Measurements from ENCODE around the gene SLC29A1.

SLC29A1 gene

GRCh38 chr6:44198684-44199083, 24.7 kb upstream of the SLC29A1 start:
- Histone ChIP-seq H3K4me3 (ENCODE audit: insufficient read length, low read depth) (no peak overlapping the region), H3K4me1 (ENCODE audit: insufficient read depth, insufficient read length) (peaks cover 17% of the 10 kb centered on the region), H3K9me3 (ENCODE audit: insufficient read depth, low read length) (no peaks in the 10 kb centered on the region), H3K36me3 (ENCODE audit: insufficient read depth, insufficient read length, low read length) (no peaks in the 10 kb centered on the region), H3K27me3 (ENCODE audit: insufficient read depth, insufficient read length) (no peaks in the 10 kb centered on the region), H3K9ac (ENCODE audit: insufficient read length, low read depth) (no peak overlapping the region)
- DNase-seq (ENCODE audit: low read depth, low spot score): no peak
- TF ChIP-seq YY1 (IDR thresholded peaks at IDR 0.05; ENCODE audit: insufficient read depth, insufficient read length) (no peak), ZNF274 (IDR thresholded peaks at IDR 0.05; ENCODE audit: low read depth, low read length) (no peak), SUZ12 (IDR thresholded peaks at IDR 0.05; ENCODE audit: extremely low read depth, insufficient read depth, insufficient read length) (no peak)

- no peak for TF ChIP-seq SUZ12 (IDR thresholded peaks at IDR 0.05; ENCODE audit: extremely low read depth, insufficient read depth, insufficient read length)
- no peak for TF ChIP-seq YY1 (IDR thresholded peaks at IDR 0.05; ENCODE audit: insufficient read depth, insufficient read length)
- TF ChIP-seq ZNF274 (IDR thresholded peaks at IDR 0.05; ENCODE audit: low read depth, low read length): no peak
- no peak for DNase-seq (ENCODE audit: low read depth, low spot score)
- Histone ChIP-seq H3K9me3 (ENCODE audit: insufficient read depth, low read length) (no peaks in the 10 kb centered on the region), H3K27me3 (ENCODE audit: insufficient read depth, insufficient read length) (no peaks in the 10 kb centered on the region), H3K9ac (ENCODE audit: insufficient read length, low read depth) (no peak overlapping the region), H3K4me1 (ENCODE audit: insufficient read depth, insufficient read length) (peaks cover 17% of the 10 kb centered on the region), H3K4me3 (ENCODE audit: insufficient read length, low read depth) (no peak overlapping the region), H3K36me3 (ENCODE audit: insufficient read depth, insufficient read length, low read length) (no peaks in the 10 kb centered on the region)
These were observed 23.5 kb upstream of the SLC29A1 start for GRCh38 chr6:44199883-44200282.

GRCh38 chr6:44201200-44201599, 22.2 kb upstream of the SLC29A1 start:
- peaks cover 17% of the 10 kb centered on the region for H3K4me1 ChIP-seq (ENCODE audit: insufficient read depth, insufficient read length)
- H3K4me3 ChIP-seq (ENCODE audit: insufficient read length, low read depth): no peak overlapping the region
- DNase-seq (ENCODE audit: low read depth, low spot score): no peak
- no peaks in the 10 kb centered on the region for H3K9me3 ChIP-seq (ENCODE audit: insufficient read depth, low read length)
- H3K27me3 ChIP-seq (ENCODE audit: insufficient read depth, insufficient read length): no peaks in the 10 kb centered on the region
- H3K9ac ChIP-seq (ENCODE audit: insufficient read length, low read depth): no peak overlapping the region
- no peaks in the 10 kb centered on the region for H3K36me3 ChIP-seq (ENCODE audit: insufficient read depth, insufficient read length, low read length)
- no peak for TF ChIP-seq YY1 (IDR thresholded peaks at IDR 0.05; ENCODE audit: insufficient read depth, insufficient read length)
- TF ChIP-seq ZNF274 (IDR thresholded peaks at IDR 0.05; ENCODE audit: low read depth, low read length): no peak
- no peak for TF ChIP-seq SUZ12 (IDR thresholded peaks at IDR 0.05; ENCODE audit: extremely low read depth, insufficient read depth, insufficient read length)

- peaks cover 17% of the 10 kb centered on the region for H3K4me1 ChIP-seq (ENCODE audit: insufficient read depth, insufficient read length)
- DNase-seq (ENCODE audit: low read depth, low spot score): no peak
These were observed 21.6 kb upstream of the SLC29A1 start for GRCh38 chr6:44201638-44202303.

GRCh38 chr6:44202332-44202971, 20.9 kb upstream of the SLC29A1 start:
- peak overlapping the region; percentile 9 for H3K4me3 ChIP-seq (ENCODE audit: insufficient read length, low read depth)
- peaks cover 17% of the 10 kb centered on the region for H3K4me1 ChIP-seq (ENCODE audit: insufficient read depth, insufficient read length)
- no peaks in the 10 kb centered on the region for H3K36me3 ChIP-seq (ENCODE audit: insufficient read depth, insufficient read length, low read length)
- peak overlapping the region; percentile 65 for H3K9ac ChIP-seq (ENCODE audit: insufficient read length, low read depth)
- H3K27me3 ChIP-seq (ENCODE audit: insufficient read depth, insufficient read length): no peaks in the 10 kb centered on the region
- H3K9me3 ChIP-seq (ENCODE audit: insufficient read depth, low read length): no peaks in the 10 kb centered on the region
- TF ChIP-seq SUZ12 (IDR thresholded peaks at IDR 0.05; ENCODE audit: extremely low read depth, insufficient read depth, insufficient read length) (no peak), YY1 (IDR thresholded peaks at IDR 0.05; ENCODE audit: insufficient read depth, insufficient read length) (no peak), ZNF274 (IDR thresholded peaks at IDR 0.05; ENCODE audit: low read depth, low read length) (no peak)
- peak; percentile 70 for DNase-seq (ENCODE audit: low read depth, low spot score)

More at GRCh38 chr6:44201638-44202303, 21.6 kb upstream of the SLC29A1 start:
- H3K36me3 ChIP-seq (ENCODE audit: insufficient read depth, insufficient read length, low read length): no peaks in the 10 kb centered on the region
- no peak overlapping the region for H3K4me3 ChIP-seq (ENCODE audit: insufficient read length, low read depth)
- no peaks in the 10 kb centered on the region for H3K27me3 ChIP-seq (ENCODE audit: insufficient read depth, insufficient read length)
- no peaks in the 10 kb centered on the region for H3K9me3 ChIP-seq (ENCODE audit: insufficient read depth, low read length)
- no peak for TF ChIP-seq YY1 (IDR thresholded peaks at IDR 0.05; ENCODE audit: insufficient read depth, insufficient read length)
- TF ChIP-seq ZNF274 (IDR thresholded peaks at IDR 0.05; ENCODE audit: low read depth, low read length): no peak
- no peak for TF ChIP-seq SUZ12 (IDR thresholded peaks at IDR 0.05; ENCODE audit: extremely low read depth, insufficient read depth, insufficient read length)
- peak overlapping the region; percentile 61 for H3K9ac ChIP-seq (ENCODE audit: insufficient read length, low read depth)

- no peak for DNase-seq (ENCODE audit: low read depth, low spot score)
- Histone ChIP-seq H3K9ac (ENCODE audit: insufficient read length, low read depth) (peak overlapping the region; percentile 65), H3K9me3 (ENCODE audit: insufficient read depth, low read length) (no peaks in the 10 kb centered on the region), H3K27me3 (ENCODE audit: insufficient read depth, insufficient read length) (no peaks in the 10 kb centered on the region), H3K4me3 (ENCODE audit: insufficient read length, low read depth) (peak overlapping the region; percentile 9), H3K4me1 (ENCODE audit: insufficient read depth, insufficient read length) (peaks cover 17% of the 10 kb centered on the region), H3K36me3 (ENCODE audit: insufficient read depth, insufficient read length, low read length) (no peaks in the 10 kb centered on the region)
- TF ChIP-seq ZNF274 (IDR thresholded peaks at IDR 0.05; ENCODE audit: low read depth, low read length): no peak
- no peak for TF ChIP-seq SUZ12 (IDR thresholded peaks at IDR 0.05; ENCODE audit: extremely low read depth, insufficient read depth, insufficient read length)
- TF ChIP-seq YY1 (IDR thresholded peaks at IDR 0.05; ENCODE audit: insufficient read depth, insufficient read length): no peak
These were observed 20.2 kb upstream of the SLC29A1 start for GRCh38 chr6:44202972-44203750.

- Histone ChIP-seq H3K9me3 (ENCODE audit: insufficient read depth, low read length) (no peaks in the 10 kb centered on the region), H3K9ac (ENCODE audit: insufficient read length, low read depth) (no peak overlapping the region), H3K36me3 (ENCODE audit: insufficient read depth, insufficient read length, low read length) (no peaks in the 10 kb centered on the region), H3K4me1 (ENCODE audit: insufficient read depth, insufficient read length) (peaks cover 17% of the 10 kb centered on the region), H3K4me3 (ENCODE audit: insufficient read length, low read depth) (no peak overlapping the region), H3K27me3 (ENCODE audit: insufficient read depth, insufficient read length) (no peaks in the 10 kb centered on the region)
- no peak for DNase-seq (ENCODE audit: low read depth, low spot score)
- TF ChIP-seq ZNF274 (IDR thresholded peaks at IDR 0.05; ENCODE audit: low read depth, low read length) (no peak), SUZ12 (IDR thresholded peaks at IDR 0.05; ENCODE audit: extremely low read depth, insufficient read depth, insufficient read length) (no peak), YY1 (IDR thresholded peaks at IDR 0.05; ENCODE audit: insufficient read depth, insufficient read length) (no peak)
These were observed 19.4 kb upstream of the SLC29A1 start for GRCh38 chr6:44203955-44204354.

Measured in NT2/D1 (cell line).